Measurements from ENCODE around the gene NADK2.

DNA sequence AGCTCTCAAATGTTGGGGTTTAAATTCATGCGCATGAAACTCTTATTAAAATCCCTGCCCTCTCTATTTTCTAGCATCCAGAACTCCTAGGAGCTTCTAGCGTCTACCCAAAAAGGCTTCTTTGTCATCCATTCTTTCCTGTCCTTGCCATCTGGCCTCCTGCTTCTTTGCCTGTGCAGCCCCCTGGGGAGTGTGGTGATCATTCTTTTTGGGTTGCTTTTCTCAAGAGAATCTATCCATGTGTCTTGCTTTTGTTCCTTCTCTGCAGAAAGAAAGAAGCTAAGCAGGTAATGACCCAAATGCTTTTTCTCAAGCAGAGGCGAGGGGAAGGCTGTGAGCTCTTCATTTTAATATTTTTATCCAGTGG, 63.2 kb downstream of the NADK2 start:
- no peak for TF ChIP-seq SUZ12 (IDR thresholded peaks at IDR 0.05)
- no peak for TF ChIP-seq FOXM1 (IDR thresholded peaks at IDR 0.05; ENCODE audit: borderline replicate concordance)
- TF ChIP-seq SP1 (IDR thresholded peaks at IDR 0.05): no peak
- TF ChIP-seq FOXA1 (IDR thresholded peaks at IDR 0.05): no peak
- TF ChIP-seq NFRKB (IDR thresholded peaks at IDR 0.05): no peak
- TF ChIP-seq HDGF (IDR thresholded peaks at IDR 0.05; ENCODE audit: borderline replicate concordance): no peak
- no peak for TF ChIP-seq CTBP1 (IDR thresholded peaks at IDR 0.05; ENCODE audit: borderline replicate concordance)
- no peak for TF ChIP-seq ZNF384 (IDR thresholded peaks at IDR 0.05)
- TF ChIP-seq BHLHE40 (IDR thresholded peaks at IDR 0.05; ENCODE audit: borderline replicate concordance): no peak
- TF ChIP-seq TARDBP (IDR thresholded peaks at IDR 0.05): no peak
- no peak for TF ChIP-seq FOXK2 (IDR thresholded peaks at IDR 0.05)
- no peak for TF ChIP-seq ELF4 (IDR thresholded peaks at IDR 0.05)
